CD4-positive, alpha-beta T cell treated with Interleukin-15 for 1 hour (primary cell): ENCODE data around the gene KRTAP10-8.
"Not testable (repeated sequence)": the region's sequence is repeated elsewhere in the genome, so short reads cannot be mapped to it uniquely, and the experiment has no call there.

ENCODE experiments used
- DNase-seq: peaks from one replicate; pipeline ENCODE4 v3.0.0-alpha.2; 2020

Gene KRTAP10-8

GRCh38 chr21:44648557-44649311 is 36.9 kb downstream of the KRTAP10-8 start:
- no peak for DNase-seq

- no peak for DNase-seq
These were observed 37.7 kb downstream of the KRTAP10-8 start for GRCh38 chr21:44649521-44650100.

GRCh38 chr21:44650265-44650972 is 38.5 kb downstream of the KRTAP10-8 start:
- no peak for DNase-seq

- no peak for DNase-seq
These were observed 39.2 kb downstream of the KRTAP10-8 start for GRCh38 chr21:44650973-44651675.

- no peak for DNase-seq
These were observed 41.2 kb downstream of the KRTAP10-8 start for GRCh38 chr21:44653123-44653522.

- DNase-seq = peak; percentile 83
These were observed 42.0 kb downstream of the KRTAP10-8 start for GRCh38 chr21:44653656-44654575.

- no peak for DNase-seq
These were observed 42.8 kb downstream of the KRTAP10-8 start, which contains the start of gene KRTAP12-4 for GRCh38 chr21:44654576-44655175. KRTAP12-4 (minus strand) TSS chr21:44654659; CDS start chr21:44654614, 45 bp downstream.

- DNase-seq = no peak
These were observed 45.0 kb downstream of the KRTAP10-8 start for GRCh38 chr21:44656868-44657267.

- DNase-seq = peak; percentile 65
These were observed 46.0 kb downstream of the KRTAP10-8 start, which contains the start of gene KRTAP12-3 for GRCh38 chr21:44657635-44658540. KRTAP12-3 (plus strand) TSS chr21:44657932; CDS start chr21:44657980, 48 bp downstream.

- no peak for DNase-seq
These were observed 46.6 kb downstream of the KRTAP10-8 start for GRCh38 chr21:44658541-44658910.

- no peak for DNase-seq
These were observed 47.2 kb downstream of the KRTAP10-8 start for GRCh38 chr21:44658913-44659595.

GRCh38 chr21:44661567-44661966 is 49.7 kb downstream of the KRTAP10-8 start:
- DNase-seq = not testable (repeated sequence)
